HG03571 (cell line): ENCODE measurements around the gene SLC28A1.
"Not testable (repeated sequence)": the region's sequence is repeated elsewhere in the genome, so short reads cannot be mapped to it uniquely, and the experiment has no call there.

ENCODE experiments used
- ATAC-seq: cut with Tn5 transposase; IDR thresholded peaks from one replicate; pipeline ENCODE4 v1.9.1; 2021; ENCODE audit not compliant: unreplicated experiment

Gene SLC28A1

GRCh38 chr15:84908564-84908963 lies 24.1 kb downstream of the SLC28A1 start:
- ATAC-seq = no peak

- no peak for ATAC-seq
Measured at GRCh38 chr15:84909029-84909428, 24.6 kb downstream of the SLC28A1 start.

- no peak for ATAC-seq
Measured at GRCh38 chr15:84909782-84910181, 25.3 kb downstream of the SLC28A1 start.

GRCh38 chr15:84910928-84911623 lies 26.6 kb downstream of the SLC28A1 start:
- ATAC-seq = no peak

GRCh38 chr15:84911879-84912660 lies 27.6 kb downstream of the SLC28A1 start:
- no peak for ATAC-seq

- no peak for ATAC-seq
Measured at GRCh38 chr15:84913360-84913723, 28.9 kb downstream of the SLC28A1 start.

- no peak for ATAC-seq
Measured at GRCh38 chr15:84914351-84914750, 29.9 kb downstream of the SLC28A1 start.

- ATAC-seq = no peak
Measured at GRCh38 chr15:84914909-84915605, 30.6 kb downstream of the SLC28A1 start.

GRCh38 chr15:84915606-84915958 lies 31.1 kb downstream of the SLC28A1 start:
- ATAC-seq = no peak

GRCh38 chr15:84917452-84917851 lies 33.0 kb downstream of the SLC28A1 start:
- no peak for ATAC-seq

GRCh38 chr15:84919106-84919667 lies 34.7 kb downstream of the SLC28A1 start:
- no peak for ATAC-seq

GRCh38 chr15:84921121-84921520 lies 36.7 kb downstream of the SLC28A1 start:
- no peak for ATAC-seq

- no peak for ATAC-seq
Measured at GRCh38 chr15:84922530-84922929, 38.1 kb downstream of the SLC28A1 start.

GRCh38 chr15:84924077-84924731 lies 39.7 kb downstream of the SLC28A1 start:
- ATAC-seq = no peak

GRCh38 chr15:84924821-84925569 lies 40.5 kb downstream of the SLC28A1 start:
- not testable (repeated sequence) for ATAC-seq

GRCh38 chr15:84925906-84926305 lies 41.4 kb downstream of the SLC28A1 start:
- no peak for ATAC-seq

- ATAC-seq = no peak
Measured at GRCh38 chr15:84926491-84927230, 42.2 kb downstream of the SLC28A1 start.

GRCh38 chr15:84928843-84929168 lies 44.3 kb downstream of the SLC28A1 start:
- ATAC-seq = no peak

- no peak for ATAC-seq
Measured at GRCh38 chr15:84929795-84930603, 45.5 kb downstream of the SLC28A1 start.
